Measurements from ENCODE around the gene TCF7.

TCF7 gene

DNA sequence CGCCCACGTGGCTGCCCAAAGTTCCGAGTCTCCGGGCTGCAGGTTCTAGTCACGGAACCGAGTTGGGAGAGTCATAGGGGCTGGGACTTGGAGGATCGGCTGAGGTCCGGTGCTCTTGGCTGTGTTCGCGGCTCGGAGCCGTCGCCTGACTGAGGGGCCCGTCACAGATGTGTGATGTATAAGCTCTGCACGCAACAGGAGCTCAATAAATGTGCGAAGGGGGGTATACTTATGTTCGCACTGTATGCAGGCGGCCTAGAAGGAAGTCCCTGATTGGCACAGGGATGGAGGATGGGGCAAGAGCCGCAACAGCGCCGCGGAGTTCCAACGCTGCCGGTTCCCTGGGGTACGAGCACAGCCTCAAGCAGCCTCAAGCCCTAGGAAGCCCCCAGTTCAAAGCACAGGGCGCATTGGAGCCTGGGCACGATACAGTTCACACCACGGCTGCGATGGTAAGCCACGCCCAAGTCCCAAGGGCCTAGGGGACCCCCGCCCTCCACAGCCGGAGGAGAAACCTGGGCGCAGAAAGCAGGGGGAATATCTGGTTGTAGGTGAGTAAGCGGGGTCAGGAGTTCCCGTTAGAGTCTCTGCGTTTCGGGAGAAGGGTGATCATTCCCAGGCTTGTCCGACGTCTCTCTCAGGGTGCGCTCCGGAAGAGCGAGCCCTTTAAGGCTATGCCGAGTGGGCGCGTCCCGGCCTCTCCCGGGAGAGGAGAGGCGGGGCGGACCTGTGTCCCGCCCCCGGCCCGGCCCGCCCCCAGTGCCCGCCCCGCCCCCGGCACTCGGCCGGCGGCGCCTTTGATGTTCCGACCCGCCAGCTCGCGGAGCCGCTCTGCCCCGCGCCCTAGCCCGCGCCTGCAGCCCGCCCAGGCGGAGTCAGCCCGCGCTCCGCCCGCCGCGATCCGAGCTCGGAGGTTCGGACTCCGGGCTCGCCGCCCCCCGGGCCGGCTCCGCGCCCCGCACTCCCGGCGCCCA, at the start of gene TCF7:
TSS of gene TCF7 (plus strand) at position 780 of the 974 bp plus-strand sequence. CDS start 226 bp downstream, outside the sequence.
- peak; percentile 94 for DNase-seq

DNA sequence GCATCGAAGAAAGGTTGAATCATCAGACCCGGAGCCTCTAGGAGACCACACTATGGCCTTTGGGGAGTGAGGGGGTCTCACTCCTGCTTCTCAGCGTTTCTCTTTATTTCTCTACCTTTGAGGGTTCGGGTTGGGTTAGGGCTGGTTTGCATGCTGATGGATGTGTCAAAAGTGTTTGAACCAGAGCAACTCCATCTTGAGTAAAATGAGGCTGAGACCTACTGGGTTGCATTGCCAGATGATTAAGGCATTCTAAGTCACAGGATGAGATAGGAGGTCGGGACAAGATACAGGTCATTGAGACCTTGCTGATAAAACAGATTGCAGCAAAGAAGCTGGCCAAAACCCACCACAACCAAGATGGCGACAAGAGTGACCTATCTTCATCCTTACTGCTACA, 44.9 kb upstream of the TCF7 start:
- DNase-seq, result no peak

DNA sequence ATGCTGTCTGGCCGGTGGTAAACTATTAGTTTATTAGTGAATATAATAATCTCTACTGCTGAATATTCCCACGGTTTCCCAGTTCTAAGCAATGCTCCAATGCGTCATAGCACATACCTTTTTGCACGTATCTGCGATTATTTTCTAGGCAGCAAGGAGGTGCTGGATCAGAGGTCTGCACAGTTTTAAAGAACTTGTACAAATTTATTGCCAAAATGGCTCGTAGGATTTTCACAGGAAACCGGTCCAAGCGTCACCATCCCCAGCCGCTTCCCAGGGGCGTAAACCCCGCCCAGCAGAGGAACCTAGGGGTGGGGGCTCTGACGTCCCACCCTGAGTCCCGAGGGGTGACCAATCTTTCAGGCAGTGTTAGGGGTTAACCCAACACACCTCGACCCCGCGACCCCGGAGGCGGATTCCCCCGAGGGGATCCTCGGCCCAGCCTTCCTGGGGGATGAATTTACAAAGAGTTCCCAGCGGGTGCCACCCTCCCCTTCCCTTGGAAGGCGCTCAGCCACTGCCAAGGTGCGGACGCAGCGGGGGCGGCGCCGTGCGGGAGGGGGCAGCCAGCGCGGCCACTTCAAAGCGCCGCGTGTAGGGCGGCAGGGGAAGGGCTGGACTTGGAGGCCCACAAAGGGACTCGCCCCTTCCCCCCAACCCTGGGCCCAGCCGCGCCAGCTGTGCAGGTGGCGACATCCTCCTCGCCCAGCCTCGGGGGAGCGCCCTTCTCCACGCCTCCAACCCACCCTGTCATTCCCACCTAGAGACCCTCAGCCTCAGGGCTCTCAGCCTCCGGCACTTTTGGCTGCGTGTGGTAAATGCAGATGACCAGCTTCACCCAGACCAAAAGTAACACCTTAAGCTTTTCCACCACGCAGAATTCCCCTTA, 43.5 kb upstream of the TCF7 start:
- DNase-seq, result peak; percentile 64

DNA sequence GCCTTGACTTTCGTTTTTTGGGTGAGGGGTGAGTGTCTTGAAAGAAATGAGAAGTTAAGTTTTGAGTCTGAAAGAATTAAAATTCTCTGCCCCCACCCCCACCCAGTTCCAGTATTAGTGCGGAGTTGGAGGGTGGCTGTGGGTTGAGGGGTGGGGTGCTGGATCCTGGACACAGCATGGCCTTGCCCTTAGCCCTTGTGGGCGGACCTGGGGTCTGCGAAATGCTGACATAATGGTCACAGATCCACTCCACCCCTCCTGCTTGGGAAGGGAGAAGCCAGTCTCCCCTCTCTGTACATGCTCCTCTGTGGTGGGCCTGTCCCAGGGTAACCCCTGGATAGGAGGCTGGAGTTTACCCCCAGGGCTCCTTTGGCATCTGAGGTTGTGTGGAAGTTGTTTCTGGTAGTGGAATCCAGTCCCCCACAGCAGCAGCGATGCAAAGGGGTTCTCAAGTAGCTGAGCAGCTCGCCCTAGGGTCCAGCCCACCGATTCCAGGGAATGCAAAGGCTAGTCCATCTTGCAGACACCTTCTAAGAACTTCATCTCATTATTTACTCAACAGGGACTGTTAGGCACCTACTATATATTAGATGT, 42.8 kb upstream of the TCF7 start:
- DNase-seq, result no peak

DNA sequence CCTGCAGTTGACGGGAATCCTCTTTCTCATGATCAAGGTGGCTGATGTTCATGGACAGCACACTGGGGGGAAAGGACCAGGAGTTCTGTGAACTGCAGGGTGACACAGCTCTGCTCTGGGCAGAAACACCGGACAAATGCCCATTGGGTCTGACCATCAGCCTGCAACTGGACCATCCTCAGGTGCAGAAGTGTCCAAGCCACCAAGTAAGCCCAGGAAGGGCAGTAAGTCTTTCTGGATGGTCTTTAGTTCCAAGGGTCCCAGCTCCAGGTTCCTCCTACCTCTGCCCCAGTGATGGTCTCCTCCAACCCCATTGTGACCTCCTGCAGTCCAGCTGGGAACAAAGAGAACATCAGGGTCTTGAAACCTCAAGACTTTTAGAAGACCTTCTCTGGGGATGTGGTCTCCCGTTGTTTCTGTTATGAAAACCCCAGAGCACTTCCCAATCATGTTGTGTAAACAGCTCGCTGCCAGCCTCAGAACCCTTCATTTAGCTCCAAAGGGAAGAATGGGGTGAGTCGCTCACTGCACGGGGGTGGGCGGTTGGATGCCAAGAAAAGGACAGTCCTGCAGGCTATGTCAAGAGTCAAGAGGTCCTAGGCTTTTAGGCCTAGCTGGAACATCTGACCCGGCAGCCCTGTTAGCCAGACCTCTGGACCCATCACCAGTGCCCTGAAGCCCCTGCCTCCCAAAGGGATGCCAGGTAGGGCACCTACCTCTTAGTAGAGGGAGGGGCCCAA, 41.8 kb upstream of the TCF7 start:
- no peak for DNase-seq

DNA sequence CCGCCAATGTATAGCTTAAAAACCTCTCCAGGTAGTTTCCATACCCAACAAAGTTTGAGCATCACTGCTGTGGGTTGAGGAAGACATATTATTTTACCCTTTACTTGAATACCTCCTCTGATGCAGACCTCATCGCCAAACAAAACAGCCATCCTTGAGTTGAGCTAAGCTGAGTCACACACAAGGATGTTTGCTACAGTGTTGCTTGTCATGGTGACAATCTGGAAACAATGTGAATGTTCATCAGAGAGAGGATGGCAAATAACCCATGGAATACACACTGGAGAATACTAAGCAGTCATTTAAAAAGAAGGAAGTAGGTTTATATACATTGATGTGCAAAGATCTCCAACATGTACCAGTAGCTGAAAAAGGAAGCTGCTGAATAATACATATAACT, 41.1 kb upstream of the TCF7 start:
- peak; percentile 71 for DNase-seq

DNA sequence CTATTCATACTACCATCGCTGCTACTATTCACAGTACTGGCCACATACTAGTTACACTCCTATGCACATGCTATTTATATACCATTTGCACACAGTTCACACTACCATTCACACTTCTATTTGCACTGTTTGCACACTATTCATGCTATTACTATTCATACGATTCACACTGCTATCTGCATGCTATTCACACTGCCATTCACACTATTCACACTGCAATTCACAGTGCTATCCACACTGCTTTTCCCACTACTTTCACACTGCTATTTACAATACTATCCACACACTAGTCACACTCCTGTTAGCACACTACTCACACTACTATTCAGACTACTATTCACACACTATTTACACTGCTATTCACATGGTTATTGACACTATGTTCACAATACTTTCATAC, 39.4 kb upstream of the TCF7 start:
- DNase-seq, result no peak

DNA sequence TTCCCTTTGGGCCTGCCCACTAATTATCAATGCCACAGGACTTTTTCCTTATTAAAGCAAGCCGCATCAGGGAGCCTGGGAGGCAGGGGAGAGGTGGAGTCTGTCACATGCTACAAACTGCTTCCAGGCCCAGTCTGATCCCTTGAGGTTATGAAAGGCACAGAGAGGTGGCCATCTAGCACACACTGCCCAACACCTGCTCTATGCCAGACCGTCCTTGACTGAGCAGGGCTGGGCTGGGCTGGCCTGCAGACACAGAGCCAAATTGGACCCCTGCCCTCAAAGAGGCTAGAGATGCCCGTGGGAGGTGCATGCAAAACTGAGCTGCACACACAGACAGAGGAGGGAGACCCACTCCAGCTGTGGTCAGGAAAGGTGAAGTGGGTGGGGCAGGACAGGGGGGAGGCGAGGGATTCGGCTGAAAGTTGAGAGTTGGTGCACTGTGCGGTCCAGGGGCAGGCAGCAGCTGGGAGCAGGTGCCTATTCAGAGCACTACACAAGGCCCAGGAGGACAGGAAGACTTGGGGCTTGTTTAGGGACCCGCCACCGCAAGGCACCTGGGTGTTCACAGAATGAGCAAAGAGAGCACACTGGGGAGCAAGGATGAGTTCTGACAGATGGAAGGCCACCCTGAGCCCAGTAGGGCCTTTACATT, 36.4 kb upstream of the TCF7 start:
- DNase-seq, result no peak

DNA sequence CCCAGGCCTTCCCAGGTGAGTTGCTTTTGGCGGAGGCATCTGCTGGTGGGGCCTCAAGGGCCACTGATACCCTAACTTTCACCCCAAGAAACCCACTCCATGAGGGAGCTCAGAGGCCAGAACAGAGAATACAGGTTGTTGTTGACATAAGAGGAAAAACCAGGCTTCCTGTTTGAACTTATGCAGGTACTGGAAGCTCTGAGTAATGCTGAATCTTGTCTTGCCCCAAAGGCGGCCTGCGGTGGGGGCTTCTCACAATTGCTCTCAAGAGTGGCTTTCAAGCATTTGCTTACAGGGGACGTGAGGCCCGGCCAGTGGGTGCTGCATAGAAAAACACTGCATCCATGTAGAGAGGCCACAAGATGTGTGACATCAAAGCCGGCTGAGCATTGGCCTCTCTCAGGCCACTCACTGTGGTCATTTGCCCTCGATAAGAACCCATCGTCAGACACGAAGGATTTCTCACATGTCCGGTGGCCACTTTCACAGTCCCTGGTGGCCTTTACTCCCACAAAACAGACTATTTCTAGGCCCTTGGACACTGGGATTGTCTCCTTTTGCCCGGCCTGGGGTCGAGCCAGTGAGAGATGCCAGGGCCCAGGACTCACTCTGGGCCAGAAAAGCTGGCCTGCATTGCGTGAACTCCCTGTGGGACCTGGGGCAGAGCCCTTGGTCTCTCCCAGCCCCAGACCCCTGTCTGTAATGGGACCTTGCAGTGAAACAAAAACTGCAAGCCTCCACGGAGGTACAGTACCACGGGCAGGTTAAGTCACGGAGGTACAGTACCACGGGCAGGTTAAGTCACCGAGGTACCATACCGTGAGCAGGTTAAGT, 34.5 kb upstream of the TCF7 start:
- DNase-seq, result peak; percentile 16

DNA sequence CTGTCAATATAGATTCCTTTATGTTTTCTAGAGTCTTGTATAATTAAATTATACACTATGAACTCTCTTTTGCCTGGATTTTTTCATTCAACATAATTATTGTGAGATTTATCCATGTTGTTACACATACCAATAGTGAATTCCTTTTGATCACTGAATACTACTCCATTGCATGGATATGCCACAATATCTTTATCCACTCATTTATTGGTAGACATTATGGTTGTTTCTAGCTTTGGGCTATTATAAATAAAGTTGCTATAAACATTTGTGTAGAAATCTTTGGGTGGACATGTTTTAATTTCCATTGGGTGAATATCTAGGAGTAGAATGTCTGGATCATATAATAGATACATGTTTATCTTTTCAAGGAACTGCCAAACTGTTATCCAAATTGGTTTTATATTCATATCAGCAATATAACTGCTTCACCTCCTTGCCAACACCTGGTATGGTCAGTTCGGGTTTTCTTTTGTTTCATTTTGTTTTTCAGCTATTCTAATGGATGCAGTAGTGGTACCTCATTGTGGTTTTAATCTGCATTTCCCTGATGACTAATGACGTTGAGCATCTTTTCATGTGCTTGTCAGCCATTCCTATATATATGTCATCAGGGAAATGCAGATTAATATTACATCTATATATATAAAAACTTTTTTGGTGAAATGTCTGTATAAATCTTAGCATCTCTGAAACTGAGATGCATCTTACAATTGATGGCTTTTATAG, 32.1 kb upstream of the TCF7 start:
- DNase-seq, result no peak

DNA sequence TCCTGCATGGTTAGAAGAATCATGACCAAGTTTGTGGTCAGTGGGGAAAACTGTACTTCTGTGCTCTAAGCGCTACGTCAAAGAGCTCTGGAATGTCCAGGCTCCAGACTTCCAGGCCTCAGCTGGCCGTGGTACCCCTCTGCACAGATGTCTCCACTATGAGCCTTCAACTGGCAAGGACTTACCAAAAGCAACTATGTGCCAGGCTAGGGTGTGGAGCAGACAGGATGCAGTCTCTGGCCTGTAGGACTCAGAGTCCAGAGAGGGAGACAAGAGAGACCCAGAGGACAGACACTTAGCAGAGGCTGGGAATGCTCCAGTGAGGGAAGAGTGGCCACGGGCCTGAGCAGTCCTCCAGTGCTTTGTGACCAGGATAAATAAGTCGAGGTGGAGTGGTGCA, 31.0 kb upstream of the TCF7 start:
- no peak for DNase-seq

DNA sequence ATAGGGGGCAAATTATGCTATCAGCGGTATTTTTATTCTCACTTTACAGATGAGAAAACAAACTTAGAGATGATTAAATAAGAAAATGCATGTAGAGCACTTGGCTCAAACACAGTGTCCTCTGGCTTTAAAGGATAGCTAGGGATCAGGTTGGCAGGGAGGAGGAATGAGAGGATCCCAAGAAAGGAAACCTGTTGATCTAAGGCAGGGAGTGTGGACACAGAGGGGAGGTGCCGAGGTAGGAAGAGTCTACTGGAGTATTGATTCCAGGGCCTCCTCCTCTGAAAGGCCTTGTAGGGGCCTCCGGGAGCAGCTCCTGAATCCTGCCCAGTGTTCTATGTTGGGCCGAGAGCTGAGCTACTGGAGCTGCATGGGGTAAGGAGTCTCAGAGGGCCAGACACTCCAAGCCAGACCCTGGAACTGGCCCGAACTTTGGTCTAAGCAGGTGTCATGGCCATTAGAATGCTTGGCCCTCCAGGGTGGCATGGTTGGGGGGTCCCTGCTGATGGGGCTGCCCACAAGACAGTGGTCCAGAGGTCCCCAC, 30.4 kb upstream of the TCF7 start:
- DNase-seq, result no peak

DNA sequence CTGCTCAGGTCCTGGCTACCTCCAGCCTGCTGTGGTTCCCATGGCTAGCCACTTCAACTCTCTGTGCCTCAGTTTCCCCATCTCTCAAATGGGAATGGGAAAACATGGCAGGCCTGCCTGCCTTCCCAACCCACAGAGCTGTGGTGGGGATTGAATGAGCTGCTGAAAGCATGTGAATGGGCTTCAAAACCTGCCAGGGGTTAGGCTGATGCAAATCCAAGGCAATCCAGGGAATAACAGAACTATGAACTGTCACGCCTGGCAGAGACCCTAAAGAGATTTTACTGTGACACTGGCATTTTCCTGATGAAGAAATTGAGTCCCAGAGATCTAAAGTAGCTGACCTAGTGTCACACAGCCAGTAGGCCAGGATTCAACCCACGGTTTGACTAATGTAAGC, 29.9 kb upstream of the TCF7 start:
- no peak for DNase-seq

DNA sequence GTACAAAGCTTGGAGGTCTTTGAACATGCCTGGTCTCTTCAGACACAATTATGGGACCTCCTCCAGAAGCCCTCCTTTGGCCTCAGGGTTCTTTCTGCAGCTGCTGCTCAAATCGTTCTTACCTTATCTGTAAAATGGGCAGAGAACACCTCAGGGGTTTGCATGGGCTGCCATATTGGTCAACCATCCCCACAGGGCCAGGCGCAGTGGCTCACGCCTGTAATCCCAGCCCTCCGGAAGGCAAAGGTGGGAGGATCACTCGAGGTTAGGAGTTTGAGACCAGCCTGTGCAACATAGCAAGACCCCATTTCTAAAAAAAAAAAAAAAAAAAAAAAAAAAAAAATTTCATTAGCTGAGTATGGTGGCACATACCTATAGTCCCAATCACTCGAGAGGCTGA, 29.1 kb upstream of the TCF7 start:
- DNase-seq, result no peak

DNA sequence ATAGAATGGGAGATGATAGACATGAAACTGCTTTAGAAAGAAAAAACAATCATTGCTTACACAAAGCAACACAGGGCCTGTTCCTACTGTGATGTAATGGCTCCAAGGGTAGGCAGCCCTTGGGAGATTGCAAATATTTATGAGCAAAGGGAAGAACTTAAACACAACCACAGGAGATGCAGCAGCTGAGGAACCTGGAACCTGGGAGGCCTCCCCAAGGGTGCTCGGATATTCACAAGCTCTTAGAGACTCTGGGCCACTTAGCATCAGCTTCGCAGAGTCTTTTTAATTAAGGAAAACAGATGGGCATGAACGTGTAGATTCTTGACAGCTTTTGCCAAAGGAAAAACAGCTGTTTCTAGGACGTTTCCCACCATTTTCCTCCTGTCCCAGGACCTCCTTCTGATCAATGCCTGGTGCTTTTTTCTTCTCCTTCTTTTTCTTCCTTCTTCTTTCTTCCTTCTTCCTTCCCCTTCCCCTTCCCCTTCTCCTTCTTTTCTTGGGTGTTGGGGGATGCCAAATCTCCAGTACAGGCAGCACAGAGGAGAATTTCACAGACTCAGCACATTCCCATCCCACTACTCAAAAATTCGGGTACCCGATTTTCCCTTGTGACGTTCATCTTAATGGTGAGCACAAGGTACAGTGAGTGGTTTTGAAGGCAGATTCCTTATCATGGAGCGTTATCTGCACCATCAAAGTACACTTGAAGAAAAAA, 28.1 kb upstream of the TCF7 start:
- no peak for DNase-seq

DNA sequence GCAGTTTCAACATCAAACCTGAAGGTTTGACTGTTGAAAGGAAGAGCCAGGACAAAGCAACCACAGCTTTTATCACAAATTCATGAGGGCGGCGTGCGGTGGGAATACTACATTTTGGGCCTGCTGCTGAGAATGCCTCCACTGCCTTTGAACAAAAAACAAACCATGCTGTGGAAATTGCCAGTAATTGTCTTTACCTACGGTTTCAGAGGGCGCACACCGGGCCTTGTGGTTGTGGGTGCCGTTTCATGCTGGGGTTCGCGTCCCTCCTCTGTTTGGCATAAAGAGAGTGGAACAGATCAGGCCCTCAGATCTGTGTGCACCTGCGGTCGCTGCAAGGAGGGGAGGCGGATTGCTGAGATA, 27.6 kb upstream of the TCF7 start:
- DNase-seq, result no peak

DNA sequence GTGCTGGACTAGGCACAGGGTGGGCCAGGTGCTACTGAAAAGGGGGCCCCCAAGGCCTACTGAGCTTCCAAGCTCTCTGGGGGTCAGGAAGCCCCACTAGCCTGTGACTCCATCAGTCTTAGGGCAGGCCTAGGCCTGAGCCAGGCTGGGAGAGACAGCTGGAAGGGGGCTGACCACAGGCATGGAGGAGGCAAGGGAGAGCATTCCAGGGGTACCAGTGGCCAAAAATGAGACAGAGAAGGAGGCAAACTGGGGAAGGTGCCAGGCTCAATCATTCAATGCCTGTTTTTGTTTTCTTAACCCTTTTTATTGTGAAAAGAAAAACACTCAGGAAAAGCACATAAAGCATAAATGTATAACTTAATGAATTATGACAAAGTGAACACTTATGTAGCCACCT, 26.2 kb upstream of the TCF7 start:
- DNase-seq, result no peak

DNA sequence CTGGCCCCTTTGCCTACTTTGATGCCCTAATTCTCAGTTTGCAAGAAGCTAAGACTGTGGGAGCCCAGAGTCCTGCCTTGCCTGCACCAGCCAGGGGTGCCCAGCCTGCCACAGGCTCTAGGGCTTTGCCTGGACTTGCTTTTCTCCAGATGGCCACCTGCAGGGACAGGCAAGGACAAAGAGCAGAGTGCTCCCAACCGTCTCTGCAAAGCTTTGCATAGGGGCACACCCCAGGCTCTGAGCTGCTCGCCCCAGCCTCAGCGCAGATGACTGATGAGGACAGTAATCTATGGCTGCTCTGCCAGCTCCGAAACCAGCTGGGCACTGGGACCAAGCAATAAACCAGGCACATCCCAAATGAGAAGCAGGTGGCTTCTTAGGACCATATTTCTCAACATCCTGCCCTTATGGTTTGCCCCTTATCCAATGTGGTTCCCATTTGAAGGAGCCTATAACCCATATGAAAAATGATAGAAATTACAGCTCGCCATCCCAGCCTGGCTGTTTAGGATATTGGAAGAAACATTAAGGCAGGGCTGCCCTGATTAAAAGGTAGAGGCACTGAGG, 25.4 kb upstream of the TCF7 start:
- no peak for DNase-seq

DNA sequence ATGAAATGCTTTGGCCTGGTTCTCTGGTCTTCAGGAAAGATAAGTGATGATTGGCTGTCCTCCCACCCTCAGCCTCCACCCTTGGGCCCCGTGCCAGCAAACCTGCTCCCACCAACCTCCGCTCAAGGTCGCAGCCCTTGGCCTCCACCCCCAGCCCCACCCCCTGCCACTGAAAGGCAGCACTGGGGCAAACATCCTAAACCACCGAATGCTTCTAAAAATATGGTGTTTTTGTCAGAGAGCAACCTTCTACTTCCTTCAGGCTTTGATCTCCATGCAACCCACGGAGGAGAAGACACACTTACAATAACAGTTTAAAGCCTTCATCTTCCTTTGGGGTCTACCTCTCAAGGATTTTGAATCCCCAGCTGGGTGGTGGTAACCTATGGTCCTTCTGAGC, 24.0 kb upstream of the TCF7 start:
- DNase-seq, result no peak

All from DMS53 (cell line).